ENCODE measurements around the gene FANCC. TPM values are rescaled to one million over a fixed set of nuclear protein-coding genes. Genes with fewer than 3 reads are reported as not detected.

FANCC gene
- total and polyA plus RNA-seq, 2 of the 8 experiments (the other 6 are each of a cell fraction or from before 2014, with no cell fraction given): 7.8 to 15.2 TPM

- no peaks in the 10 kb centered on the region for H3K9me3 ChIP-seq (ENCODE audit: insufficient read depth in 2 of 2, low read depth in 1 of 2, low read length in 1 of 2)
- no peak overlapping the region for H2BK20ac ChIP-seq (ENCODE audit: low read length)
- H2BK15ac ChIP-seq (ENCODE audit: low read length): no peak overlapping the region
- H3K36me3 ChIP-seq (ENCODE audit: control insufficient read depth in 2 of 4, insufficient read depth in 4 of 4, low read length in 3 of 4): no peaks in the 10 kb centered on the region
- H3K27ac ChIP-seq (ENCODE audit: low read depth, low read length): no peak overlapping the region
- no peak overlapping the region for H3K4me2 ChIP-seq (ENCODE audit: insufficient read depth in 1 of 2, low read depth in 2 of 2, low read length in 2 of 2)
- H4K8ac ChIP-seq (ENCODE audit: extremely low read depth, insufficient read depth, low read length): no peak overlapping the region
- H3K23ac ChIP-seq (ENCODE audit: insufficient read length): no peak overlapping the region
- H3K18ac ChIP-seq (ENCODE audit: extremely low read depth, low read length): peak overlapping the region; percentile 56; the same call in 1 of the 2 replicates
- H4K5ac ChIP-seq (ENCODE audit: insufficient read length, low read depth, low read length): no peak overlapping the region
- H4K20me1 ChIP-seq (replicated peaks in 1 of 2; ENCODE audit: control insufficient read depth in 1 of 2, insufficient read depth in 2 of 2, low read length in 2 of 2): no peaks in the 10 kb centered on the region
- ChIA-PET CTCF (ENCODE audit: partially characterized antibody) (interaction anchor here (1.0 to 2.4 kb wide), 7 partner anchors 10 to 125 kb away, joined by 3 to 14 read pairs (median 3); no protein-coding TSS in a partner anchor), POLR2A (ENCODE audit: partially characterized antibody) (interaction anchor here (1.4 kb wide), 1 partner anchor 39 kb away, joined by 4 read pairs; no protein-coding TSS in a partner anchor)
- no peak overlapping the region for H3K9ac ChIP-seq (replicated peaks in 1 of 4; ENCODE audit: extremely low read depth in 1 of 4, low read depth in 3 of 4, low read length in 3 of 4)
- no peak overlapping the region for H2AFZ ChIP-seq (ENCODE audit: low read length)
- peaks cover 3 to 7% (median 4%) of the 10 kb centered on the region in 4 experiments; a peak in 4 of 7 replicates for H3K4me1 ChIP-seq (replicated peaks in 1 of 4; ENCODE audit: control insufficient read depth in 3 of 4, insufficient read depth in 4 of 4, low read length in 3 of 4)
- FAIRE-seq: no peak
- no peak overlapping the region for H3K4me3 ChIP-seq (ENCODE audit: extremely low read depth in 1 of 4, insufficient read depth in 2 of 4, low read depth in 3 of 4, low read length in 4 of 4)
- H2BK12ac ChIP-seq (ENCODE audit: low read depth, low read length): no peak overlapping the region
- H3K56ac ChIP-seq (replicated peaks; ENCODE audit: insufficient read length, low read depth, low read length): no peak overlapping the region
- DNase-seq (ENCODE audit: low read depth in 1 of 2, low spot score in 2 of 2): no peak
- H2BK120ac ChIP-seq (replicated peaks; ENCODE audit: low read depth, low read length): no peak overlapping the region
- 83% methylated on average over 15 of the region's 15 CpGs; no CpG with 5 or more reads in 1 of the 2 experiments for WGBS, 2 experiments (ENCODE audit: extremely low coverage in 1 of 2, insufficient coverage in 1 of 2, insufficient read length in 1 of 2, insufficient replicate concordance in 2 of 2, low coverage in 1 of 2, low lambda C conversion rate in 2 of 2, missing lambda C conversion rate in 1 of 2)
- no peak overlapping the region for H2BK5ac ChIP-seq (ENCODE audit: low read depth, low read length)
- H3K79me2 ChIP-seq (ENCODE audit: control insufficient read depth in 1 of 2, insufficient read depth in 2 of 2, low read length in 2 of 2): no peaks in the 10 kb centered on the region
- no peak overlapping the region for H3K14ac ChIP-seq (ENCODE audit: insufficient read length)
- TF ChIP-seq NRF1 (IDR thresholded peaks at IDR 0.05; ENCODE audit: low read depth, low read length): no peak
- no peak for TF ChIP-seq CEBPB (IDR thresholded peaks at IDR 0.05; ENCODE audit: low read depth, low read length)
- TF ChIP-seq POU5F1 (IDR thresholded peaks at IDR 0.05; ENCODE audit: low read depth, low read length): no peak
- TF ChIP-seq POLR2AphosphoS5 (IDR thresholded peaks at IDR 0.05; ENCODE audit: low read depth, low read length): no peak
- no peak for TF ChIP-seq KDM5A (IDR thresholded peaks at IDR 0.05; ENCODE audit: low read length)
- TF ChIP-seq, protein P1, sequence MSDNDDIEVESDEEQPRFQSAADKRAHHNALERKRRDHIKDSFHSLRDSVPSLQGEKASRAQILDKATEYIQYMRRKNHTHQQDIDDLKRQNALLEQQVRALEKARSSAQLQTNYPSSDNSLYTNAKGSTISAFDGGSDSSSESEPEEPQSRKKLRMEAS (IDR thresholded peaks at IDR 0.05): no peak
- no peak for TF ChIP-seq CREB1 (IDR thresholded peaks at IDR 0.05)
- TF ChIP-seq RXRA (IDR thresholded peaks at IDR 0.05; ENCODE audit: insufficient read depth, low read depth, low read length): no peak
- TF ChIP-seq, protein P2, sequence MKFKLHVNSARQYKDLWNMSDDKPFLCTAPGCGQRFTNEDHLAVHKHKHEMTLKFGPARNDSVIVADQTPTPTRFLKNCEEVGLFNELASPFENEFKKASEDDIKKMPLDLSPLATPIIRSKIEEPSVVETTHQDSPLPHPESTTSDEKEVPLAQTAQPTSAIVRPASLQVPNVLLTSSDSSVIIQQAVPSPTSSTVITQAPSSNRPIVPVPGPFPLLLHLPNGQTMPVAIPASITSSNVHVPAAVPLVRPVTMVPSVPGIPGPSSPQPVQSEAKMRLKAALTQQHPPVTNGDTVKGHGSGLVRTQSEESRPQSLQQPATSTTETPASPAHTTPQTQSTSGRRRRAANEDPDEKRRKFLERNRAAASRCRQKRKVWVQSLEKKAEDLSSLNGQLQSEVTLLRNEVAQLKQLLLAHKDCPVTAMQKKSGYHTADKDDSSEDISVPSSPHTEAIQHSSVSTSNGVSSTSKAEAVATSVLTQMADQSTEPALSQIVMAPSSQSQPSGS (IDR thresholded peaks at IDR 0.05; ENCODE audit: low read length): no peak
- no peak for TF ChIP-seq KDM4A (IDR thresholded peaks at IDR 0.05; ENCODE audit: low read depth, low read length, severe bottlenecking)
- TF ChIP-seq EZH2 (IDR thresholded peaks at IDR 0.05; ENCODE audit: low read depth, low read length, severe bottlenecking): no peak
- TF ChIP-seq POLR2A (IDR thresholded peaks at IDR 0.05; ENCODE audit: control extremely low read depth in 1 of 2, low read depth in 2 of 2, low read length in 2 of 2): no peak
- H3K23me2 ChIP-seq (ENCODE audit: low read depth, low read length): no peaks in the 10 kb centered on the region
- H3K79me1 ChIP-seq (ENCODE audit: low read depth, low read length): no peaks in the 10 kb centered on the region
- H2AK5ac ChIP-seq (ENCODE audit: low read depth, low read length): no peak overlapping the region
- H3K4ac ChIP-seq (replicated peaks; ENCODE audit: insufficient read length, low read depth, low read length): no peak overlapping the region
- no peak overlapping the region for H4K91ac ChIP-seq (replicated peaks; ENCODE audit: insufficient read length, low read length)
- H3K27me3 ChIP-seq (replicated peaks in 1 of 4; ENCODE audit: control insufficient read depth in 3 of 4, extremely low read depth in 1 of 4, insufficient read depth in 3 of 4, low read length in 3 of 4): no peaks in the 10 kb centered on the region; a peak in 1 of 7 replicates
Measured at GRCh38 chr9:95055851-95056551, 261.5 kb downstream of the FANCC start.
